HG02938 (cell line): ENCODE results near the gene RRM1.
A peak's percentile ranks its signal among the peaks of the same experiment; 100 is the strongest.
"Not testable (repeated sequence)": the region's sequence is repeated elsewhere in the genome, so short reads cannot be mapped to it uniquely, and the experiment has no call there.

ENCODE experiments used
- ATAC-seq: cut with Tn5 transposase; IDR thresholded peaks from one replicate; pipeline ENCODE4 v1.9.1; 2021; ENCODE audit warnings: mild to moderate bottlenecking, moderate library complexity; ENCODE audit not compliant: unreplicated experiment

The RRM1 gene

DNA sequence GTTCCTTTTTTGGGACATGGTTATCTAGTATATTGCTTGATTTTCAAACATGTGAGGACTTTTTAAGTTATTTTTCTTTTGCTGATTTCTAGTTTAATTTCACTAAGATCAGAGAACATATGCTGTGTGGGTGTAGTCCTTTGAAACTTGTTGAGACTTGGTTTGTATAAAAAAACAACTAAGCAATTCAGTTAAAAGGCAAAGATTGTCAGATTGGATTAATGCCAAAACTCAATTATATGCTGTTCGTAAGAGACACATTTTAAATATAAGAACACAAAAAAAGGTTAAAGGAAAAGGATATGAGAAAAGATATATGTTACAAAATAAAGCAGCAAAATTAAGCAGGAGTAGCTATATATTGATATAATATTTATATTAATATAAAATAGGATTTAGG, 17.8 kb upstream of the RRM1 start:
- ATAC-seq: no peak

DNA sequence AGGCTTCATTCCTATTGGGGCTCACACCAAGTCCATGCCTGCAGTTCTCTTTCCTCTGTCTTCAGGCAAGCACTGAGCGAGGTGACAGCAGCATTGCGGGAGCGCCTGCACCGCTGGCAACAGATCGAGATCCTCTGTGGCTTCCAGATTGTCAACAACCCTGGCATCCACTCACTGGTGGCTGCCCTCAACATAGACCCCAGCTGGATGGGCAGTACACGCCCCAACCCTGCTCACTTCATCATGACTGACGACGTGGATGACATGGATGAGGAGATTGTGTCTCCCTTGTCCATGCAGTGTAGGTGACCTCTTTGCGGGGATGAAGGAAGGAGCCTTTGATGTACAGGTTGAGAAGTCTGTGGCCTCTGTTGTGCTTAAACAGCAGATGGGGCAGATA, 11.4 kb upstream of the RRM1 start:
- no peak for ATAC-seq

DNA sequence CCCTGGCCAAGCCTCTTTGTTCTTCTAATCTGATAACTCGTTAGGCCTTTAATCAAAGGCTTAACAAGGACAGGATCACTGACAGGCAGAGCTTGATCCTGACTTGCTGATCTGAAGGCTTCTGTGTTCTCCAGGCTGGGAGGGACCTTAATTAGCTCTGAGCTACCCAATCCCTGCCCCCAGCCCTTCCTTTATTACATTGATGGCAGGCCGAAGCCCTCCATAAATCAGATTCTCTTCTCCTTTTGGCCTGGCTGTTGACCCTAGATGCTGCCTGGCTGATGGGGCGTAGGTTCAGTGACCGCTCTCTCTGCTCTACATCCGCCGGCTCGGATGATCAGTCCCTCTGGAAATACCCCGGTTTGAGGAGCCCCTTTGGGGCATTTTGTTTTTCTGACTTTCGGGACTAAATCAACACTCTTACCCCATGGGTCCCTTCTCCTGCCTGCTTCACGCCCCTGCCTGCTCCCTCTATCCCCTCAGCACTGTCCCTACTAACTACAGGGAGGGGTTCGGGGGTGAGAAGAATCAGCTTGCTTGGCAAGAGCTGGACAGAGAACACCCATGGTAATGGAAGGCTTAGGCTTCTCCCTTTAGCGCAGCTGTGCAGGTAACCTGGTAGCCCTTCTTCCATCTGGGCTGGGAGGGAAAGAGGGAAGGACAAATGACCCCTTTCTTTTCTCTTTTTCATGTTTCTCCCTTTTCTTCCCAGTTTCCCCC, 10.0 kb upstream of the RRM1 start:
- no peak for ATAC-seq

DNA sequence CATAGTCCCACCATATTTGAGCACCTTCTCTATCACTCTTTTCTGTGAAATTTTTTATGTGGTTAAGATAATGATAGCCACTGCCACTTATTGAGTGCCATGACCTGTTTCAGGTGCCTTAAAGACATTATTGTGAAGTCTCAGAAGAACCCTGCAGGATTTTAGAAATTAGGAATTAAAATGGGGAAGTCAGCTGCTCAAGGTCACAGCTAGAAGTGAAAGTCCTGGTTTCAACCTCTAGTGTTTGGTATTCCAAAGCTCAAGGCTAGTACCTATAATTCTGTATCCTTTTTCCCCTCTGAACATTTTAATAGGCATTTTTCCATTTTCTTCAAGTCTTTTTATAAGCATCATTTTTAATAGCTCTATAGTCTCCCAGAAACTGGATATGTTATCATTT, 9.0 kb upstream of the RRM1 start:
- no peak for ATAC-seq

DNA sequence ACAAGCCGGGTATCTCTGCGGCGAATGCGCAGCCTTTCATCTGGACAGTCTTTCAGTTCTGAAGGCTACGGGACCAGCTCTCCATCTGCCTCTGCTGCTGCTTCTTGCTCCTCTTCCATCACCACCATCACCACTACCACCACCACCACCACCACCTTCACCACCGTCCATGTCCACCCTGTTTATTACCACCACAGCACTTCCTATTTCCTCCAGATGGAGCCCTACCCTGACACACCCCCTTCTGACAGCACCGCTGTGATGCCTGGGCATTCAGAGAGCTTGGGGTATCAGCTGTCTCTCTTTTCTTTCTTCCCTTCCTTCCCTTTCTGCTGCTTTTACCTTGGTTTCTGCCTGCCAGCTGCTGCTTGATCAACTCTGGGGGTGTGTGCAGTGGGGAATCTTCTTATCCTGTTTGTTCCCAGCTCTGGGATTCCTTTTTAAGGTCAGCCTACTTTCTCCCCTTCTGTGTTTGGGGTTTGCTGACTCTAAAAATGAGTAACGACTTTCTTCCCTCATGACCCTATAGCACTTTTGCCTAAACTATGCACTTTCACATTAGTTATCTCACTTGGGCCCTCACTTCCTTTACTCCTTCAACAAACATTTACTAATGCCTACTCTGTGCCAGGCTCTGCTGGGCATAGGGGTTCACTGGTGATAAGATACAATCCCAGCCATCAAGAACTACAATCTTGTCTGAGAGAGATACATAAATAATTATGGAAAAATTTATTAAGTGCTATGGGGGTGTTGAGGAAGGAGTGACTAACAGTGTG, 7.8 kb upstream of the RRM1 start:
- ATAC-seq: no peak

DNA sequence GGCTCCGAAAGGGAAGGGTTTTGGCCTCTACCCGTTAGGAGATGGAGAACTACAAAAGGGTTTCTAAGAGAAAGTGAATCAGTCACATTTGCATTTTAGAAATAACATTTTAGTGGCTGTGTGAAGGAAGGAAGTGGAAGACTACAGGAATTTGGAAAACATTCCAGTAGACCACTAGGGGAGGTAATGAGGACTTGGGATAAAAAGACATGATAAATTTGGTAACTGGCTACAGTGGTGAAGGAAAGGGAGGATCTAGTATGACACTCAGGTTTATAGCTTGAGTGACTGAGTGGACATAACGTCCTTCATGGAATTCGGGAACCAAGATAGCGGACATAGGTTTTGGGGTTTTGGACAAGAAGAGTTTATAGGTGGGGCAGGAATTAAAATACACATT, 7.0 kb upstream of the RRM1 start:
- no peak for ATAC-seq

DNA sequence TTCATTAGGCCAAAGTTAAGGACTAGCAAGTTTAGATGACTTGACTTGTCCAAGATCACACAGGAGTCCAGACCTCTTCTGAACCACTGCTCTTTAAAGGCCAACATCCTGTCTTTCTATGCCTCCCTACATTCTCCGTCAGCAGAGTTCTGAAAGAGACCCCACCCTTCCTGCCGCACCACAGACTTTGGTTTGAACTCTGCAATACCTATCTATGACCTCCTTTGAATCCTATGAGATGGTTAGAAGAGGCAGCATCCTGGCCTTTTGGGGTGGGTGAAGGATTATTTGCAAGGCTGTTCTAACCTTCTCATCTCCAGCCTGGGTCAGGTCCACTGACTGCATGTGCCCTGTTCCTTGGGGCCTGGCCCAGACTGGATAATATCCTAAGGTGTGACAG, 4.3 kb upstream of the RRM1 start:
- no peak for ATAC-seq

DNA sequence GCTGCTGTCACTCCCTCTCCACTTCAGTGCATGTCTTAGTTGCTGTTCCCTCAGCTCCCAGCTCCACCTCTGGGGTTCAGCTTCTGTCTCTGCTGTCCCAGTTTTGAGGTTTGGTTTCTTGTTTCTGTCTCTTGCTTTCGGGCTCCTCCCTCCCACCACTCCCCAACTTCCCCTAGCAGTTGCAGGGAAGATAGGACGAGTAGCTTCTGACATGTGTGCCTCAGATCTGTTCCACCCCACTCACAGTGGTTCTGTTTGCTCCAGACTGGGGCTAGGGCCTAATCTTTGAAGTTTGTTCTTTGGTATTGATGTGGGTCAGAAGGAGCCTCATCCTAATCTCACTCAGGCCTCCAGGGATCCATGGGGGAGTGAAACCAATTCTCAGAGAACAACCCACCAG, 2.6 kb upstream of the RRM1 start:
- ATAC-seq: no peak

DNA sequence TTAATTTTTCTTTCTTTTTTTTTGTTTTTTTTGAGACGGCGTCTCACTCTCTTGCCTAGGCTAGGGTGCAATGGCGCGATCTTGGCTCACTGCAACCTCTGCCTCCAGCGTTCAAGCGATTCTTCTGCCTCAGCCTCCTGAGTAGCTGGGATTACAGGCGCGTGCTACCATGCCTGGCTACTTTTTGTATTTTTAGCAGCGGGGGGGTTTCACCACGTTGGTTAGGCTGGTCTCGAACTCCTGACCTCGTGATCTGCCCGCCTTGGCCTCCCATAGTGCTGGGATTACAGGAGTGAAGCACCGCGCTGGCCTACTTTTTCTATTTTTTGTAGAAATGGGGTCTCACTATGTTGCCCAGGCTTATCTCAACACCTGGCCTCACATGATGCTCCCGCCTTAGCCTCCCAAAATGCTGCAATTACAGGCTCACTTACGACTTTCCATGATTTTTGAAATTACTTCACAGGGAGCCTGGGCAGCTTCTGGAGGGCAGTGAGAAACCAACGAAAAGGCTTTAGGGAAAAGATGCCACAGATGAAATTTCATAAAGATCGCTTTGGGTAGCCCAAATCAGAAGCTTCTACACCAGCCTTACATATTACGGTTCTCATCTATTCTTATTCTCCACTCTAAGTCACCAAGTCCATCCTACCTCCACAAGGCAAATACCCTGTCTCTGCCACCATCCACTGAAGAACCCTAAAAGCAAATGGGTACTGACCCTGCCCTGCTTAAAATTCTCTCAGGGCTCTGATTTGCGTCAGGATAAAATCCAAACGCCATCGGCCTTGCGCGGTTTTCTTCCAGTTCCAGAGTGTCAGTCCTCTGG, 866 bp upstream of the RRM1 start:
- peak; percentile 2 for ATAC-seq

DNA sequence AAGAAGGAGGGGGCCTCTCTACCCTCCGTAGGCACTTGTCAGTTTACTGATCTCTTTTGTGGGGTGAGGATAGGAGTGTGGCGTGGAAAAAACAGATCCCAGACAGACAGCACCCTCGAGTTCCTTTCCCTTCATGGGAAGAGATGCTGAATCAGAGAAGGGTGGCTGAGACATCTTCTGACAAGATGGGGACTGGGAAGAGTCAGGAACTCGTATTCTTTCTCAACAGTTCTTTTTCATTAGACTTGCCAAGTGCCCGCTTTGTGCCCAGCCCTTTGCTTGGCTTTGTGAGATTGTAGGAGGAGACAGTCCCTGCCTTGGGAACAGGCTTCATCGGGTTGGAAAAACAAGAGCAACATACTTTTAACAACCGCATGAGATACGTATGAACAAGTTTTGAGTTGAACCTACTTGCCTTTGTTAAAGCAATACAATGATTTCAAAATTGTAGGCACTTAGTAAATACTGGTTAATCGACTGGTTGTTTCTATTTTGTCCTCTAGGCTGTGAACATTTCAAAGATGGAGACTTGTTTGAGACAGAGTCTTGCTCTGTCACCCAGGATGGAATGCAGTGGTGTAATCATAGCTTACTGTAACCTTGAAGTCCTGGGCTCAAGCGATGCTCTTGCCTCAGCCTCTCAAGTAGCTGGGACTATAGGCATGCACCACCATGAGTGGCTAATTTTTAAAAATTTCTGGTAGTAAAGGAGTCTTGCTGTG, 1.1 kb downstream of the RRM1 start:
- ATAC-seq: no peak

DNA sequence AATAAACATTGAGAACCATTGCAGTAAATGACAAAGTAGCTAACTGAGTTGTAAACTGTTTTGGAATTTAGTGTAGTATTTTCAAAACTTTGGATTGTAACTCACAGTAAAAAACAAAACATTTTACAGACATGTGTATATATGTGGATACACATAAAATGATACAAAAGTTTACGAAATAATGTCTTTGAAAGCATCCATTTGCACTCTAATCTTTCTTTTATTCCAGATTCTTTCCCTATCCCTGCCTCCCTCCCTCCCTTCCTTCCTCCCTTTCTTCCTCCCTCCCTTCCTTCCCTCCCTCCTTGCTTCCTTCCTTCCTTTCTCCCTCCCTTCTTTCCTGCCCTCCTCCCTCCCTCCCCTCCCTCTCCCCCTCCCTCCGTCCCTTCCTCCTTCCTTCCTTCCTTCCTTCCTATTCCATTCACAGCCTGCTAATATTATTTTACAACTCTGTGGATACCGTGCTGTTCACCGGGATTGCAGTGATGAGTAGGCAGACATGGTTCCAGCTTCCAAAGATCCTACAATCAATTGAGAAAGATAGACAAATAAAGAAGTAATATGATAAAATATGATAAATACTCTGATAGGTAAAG, 3.5 kb downstream of the RRM1 start:
- no peak for ATAC-seq

DNA sequence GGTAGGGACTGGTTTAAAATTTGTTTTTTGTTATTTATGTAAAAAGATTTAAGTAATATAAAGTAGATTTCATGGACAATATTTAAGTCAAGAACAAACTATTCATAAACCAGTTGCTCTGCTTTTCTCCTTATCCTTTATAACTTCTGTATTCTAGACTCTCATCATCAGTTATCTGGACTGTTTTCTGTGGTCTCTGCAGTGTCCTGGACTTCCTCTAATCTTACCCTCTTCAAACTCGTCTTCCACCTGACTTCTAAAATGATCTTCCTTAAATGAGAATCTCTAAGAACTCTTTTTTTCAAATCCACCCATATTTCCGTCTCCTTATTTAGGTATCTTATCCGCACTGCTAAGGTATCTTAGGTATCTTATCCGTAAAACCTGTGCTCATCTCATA, 8.1 kb downstream of the RRM1 start:
- ATAC-seq: no peak

DNA sequence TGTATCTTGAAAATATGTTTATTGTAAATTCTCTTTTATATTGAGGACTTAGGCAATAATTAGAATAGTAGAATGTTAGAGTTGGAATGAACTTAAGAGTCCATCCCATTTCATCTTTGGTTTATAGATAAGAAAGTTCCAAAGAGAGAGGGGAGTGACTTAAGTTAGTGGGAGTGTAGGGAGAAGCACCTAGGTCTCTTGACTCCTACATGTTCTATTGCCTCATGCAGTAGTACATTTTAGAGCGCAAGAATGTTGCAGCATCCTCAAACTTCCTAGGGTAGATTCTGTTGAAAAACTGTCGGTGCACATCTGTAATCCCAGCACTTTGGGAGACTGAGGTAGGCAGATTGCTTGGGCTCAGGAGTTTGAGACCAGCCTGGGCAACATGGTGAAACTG, 8.7 kb downstream of the RRM1 start:
- no peak for ATAC-seq

DNA sequence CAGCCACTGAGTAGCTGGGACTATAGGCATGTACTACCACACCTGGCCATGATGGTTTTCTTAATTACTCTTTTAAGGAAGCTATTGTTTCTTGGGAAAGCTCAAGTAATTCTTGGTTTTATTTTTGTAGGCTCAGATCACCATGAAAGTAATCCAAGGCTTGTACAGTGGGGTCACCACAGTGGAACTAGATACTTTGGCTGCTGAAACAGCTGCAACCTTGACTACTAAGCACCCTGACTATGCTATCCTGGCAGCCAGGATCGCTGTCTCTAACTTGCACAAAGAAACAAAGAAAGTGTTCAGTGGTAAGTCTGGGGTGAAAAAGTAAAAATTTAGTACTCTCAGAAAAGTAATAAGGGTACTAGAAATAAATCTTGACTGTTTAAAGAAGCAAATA, 11.3 kb downstream of the RRM1 start:
- no peak for ATAC-seq

DNA sequence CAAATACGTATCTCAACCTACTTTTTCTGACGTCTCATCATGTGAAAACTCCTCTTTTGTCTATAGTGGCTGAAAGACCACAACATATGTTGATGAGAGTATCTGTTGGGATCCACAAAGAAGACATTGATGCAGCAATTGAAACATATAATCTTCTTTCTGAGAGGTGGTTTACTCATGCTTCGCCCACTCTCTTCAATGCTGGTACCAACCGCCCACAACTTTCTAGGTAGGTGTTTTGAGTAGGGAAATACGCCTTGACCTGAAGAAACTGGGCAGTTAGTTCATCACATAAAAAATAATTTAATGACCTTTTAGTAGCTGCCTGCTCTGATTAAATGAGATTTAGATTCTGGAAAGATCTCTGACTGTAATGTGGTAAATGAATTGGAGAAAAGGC, 17.2 kb downstream of the RRM1 start:
- ATAC-seq: no peak

DNA sequence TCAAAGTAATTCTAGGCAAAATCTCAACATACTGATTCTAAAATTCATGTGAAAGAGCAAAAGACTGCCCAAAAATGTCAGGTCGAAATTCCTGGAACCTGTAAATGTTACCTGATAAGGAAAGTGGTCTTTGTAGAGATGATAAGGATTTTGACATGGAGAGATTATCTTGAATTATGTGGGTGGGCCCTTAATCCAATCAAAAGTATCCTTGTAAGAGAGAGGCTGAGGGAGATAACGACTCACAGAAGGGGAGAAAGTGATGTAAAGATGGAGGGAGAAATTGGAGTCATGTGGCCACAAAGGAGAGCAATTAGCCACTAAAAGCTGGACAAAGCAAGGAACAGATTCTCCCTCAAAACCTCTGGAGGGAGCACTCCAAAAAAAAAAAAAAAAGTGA, 20.5 kb downstream of the RRM1 start:
- no peak for ATAC-seq

DNA sequence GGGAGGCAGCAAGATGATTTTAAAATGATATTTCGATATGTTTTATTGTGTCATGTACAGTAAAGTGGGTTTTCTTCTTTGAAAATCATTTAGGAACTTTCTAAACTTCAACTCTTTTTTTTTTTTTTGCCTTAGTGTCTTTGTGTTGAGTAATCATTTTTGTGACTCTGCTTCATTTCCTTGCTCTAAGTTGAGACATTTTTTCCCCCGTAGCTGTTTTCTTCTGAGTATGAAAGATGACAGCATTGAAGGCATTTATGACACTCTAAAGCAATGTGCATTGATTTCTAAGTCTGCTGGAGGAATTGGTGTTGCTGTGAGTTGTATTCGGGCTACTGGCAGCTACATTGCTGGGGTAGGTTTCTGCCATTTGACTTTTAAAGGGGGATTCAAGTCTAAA, 23.5 kb downstream of the RRM1 start:
- ATAC-seq: no peak

DNA sequence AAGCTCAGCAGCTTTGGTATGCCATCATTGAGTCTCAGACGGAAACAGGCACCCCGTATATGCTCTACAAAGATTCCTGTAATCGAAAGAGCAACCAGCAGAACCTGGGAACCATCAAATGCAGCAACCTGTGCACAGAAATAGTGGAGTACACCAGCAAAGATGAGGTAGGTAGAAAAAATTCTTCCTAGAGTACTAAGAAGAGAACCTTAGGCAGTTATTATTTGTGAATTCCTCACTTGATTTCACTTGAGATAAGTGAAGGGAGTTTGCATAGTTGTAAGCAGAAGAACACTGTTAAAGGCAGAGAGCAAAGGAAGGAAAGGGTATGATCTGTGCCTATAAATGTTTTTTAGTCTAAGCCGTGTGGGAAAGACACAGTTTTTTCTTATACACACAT, 28.6 kb downstream of the RRM1 start:
- no peak for ATAC-seq

DNA sequence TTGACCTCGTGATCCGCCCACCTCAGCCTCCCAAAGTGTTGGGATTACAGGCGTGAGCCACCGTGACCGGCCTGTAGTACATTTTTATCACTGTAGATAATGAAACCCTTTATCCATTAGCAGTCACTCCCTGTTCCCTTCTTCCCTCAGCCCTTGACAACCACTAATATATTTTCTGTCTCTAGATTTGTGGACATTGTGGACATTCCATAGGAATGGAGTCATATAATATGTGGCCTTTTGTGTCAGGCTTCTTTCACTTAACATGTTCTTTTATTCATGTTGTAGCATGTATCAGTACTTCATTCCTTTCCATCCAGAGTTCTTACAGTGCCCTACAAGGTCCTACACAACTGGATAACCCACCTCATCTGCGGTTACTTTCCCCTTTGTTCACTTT, 30.5 kb downstream of the RRM1 start:
- no peak for ATAC-seq

DNA sequence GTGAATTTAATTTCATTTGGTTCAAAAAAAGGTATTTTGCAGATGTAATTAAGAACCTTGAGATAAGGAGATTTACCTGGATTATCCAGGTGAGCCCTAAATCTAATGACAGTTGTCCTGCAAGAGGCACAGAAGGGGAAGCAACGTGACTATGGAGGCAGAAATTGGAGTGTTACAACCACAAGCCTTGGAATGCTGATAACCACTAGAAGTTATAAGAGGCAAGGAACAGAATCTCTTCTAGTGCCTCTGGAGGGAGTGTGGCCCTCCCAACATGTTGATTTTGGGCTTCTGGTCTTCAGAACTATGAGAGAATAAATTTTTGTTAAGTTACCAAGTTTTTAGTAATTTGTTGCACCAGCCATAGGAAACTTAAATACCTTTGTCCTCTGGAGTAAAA, 32.8 kb downstream of the RRM1 start:
- ATAC-seq: no peak

DNA sequence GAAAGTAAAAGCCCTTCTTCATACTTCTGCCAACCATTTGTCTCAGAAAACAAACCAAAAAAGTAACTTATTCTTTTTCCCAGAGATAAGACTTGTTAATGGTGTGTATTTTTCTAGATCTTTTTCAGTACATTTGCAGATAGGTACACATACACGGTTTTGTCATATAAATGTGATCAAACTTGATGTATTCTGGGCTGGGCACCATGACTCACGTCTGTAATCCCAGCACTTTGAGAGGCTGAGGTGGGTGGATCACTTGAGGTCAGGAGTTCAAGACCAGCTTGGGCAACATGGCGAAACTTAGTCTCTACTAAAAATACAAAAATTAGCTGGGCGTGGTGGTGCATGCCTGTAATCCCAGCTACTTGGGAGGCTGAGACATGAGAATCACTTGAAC, 35.6 kb downstream of the RRM1 start:
- not testable (repeated sequence) for ATAC-seq
